HG02885 (cell line): ENCODE data around the gene RITA1.
"Not testable (repeated sequence)": the region's sequence is repeated elsewhere in the genome, so short reads cannot be mapped to it uniquely, and the experiment has no call there.

ENCODE experiments used
- ATAC-seq: cut with Tn5 transposase; IDR thresholded peaks from one replicate; pipeline ENCODE4 v1.9.1; 2021; ENCODE audit warnings: mild to moderate bottlenecking; ENCODE audit not compliant: unreplicated experiment, poor library complexity

RITA1 gene

GRCh38 chr12:113185180-113186032 is at the start of gene RITA1, which contains the start of gene DDX54:
TSS of gene RITA1 (plus strand) at chr12:113185721. CDS start at chr12:113186747, 1,026 bp downstream.
TSS of gene DDX54 (minus strand) at chr12:113185478. CDS start at chr12:113185451, 27 bp downstream.
- peak; percentile 51 for ATAC-seq

GRCh38 chr12:113136128-113136989 is 49.2 kb upstream of the RITA1 start:
- no peak for ATAC-seq

GRCh38 chr12:113136990-113137511 is 48.5 kb upstream of the RITA1 start:
- ATAC-seq, result no peak

DNA sequence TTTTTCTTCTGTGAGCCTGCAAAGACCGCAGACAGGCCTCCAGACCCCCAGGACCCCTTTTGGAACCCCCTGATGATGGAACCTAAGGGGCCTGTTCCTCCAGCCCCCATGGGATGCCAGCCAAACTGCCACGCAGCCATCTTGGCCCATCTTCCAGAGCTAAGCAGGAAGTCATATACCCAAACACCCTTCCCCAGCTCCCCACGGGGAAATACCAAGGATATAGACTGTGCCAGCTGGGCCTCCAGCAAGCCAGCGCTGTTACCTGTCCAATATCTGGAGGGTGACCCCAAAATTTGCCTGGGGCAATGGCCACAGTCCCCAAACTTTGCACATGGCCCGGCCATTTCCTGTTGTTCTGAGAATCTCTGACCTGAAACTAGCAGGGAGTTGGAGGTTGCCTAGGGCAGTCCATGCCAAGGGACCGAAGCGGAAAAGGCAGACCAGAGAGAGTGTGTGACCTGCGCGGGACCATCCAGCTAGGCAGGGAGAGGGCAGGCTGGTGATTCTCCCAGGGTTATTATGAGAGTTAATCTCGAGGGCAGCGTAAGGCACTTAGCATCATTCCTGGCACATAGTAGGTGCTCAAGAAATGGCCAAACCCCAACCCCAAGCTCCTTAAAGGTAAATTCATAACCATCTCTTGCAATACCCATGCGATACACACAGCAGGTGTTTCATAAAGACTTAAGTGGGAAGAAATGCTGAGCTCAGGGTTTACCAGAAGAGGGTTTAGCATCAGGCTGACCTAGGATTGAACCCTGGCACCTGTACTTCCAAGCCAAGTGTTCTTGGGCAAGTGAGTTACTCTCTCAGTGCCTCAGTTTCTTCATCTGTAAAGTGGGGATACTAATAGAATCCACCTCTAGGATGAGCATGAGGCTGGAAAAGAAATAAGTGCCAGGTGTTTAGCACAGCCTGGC is 47.4 kb upstream of the RITA1 start:
- no peak for ATAC-seq

- no peak for ATAC-seq
Measured at GRCh38 chr12:113138826-113139225, 46.7 kb upstream of the RITA1 start.

GRCh38 chr12:113140706-113141105 is 44.8 kb upstream of the RITA1 start:
- no peak for ATAC-seq

- not testable (repeated sequence) for ATAC-seq
Measured at GRCh38 chr12:113141716-113142115, 43.8 kb upstream of the RITA1 start.

DNA sequence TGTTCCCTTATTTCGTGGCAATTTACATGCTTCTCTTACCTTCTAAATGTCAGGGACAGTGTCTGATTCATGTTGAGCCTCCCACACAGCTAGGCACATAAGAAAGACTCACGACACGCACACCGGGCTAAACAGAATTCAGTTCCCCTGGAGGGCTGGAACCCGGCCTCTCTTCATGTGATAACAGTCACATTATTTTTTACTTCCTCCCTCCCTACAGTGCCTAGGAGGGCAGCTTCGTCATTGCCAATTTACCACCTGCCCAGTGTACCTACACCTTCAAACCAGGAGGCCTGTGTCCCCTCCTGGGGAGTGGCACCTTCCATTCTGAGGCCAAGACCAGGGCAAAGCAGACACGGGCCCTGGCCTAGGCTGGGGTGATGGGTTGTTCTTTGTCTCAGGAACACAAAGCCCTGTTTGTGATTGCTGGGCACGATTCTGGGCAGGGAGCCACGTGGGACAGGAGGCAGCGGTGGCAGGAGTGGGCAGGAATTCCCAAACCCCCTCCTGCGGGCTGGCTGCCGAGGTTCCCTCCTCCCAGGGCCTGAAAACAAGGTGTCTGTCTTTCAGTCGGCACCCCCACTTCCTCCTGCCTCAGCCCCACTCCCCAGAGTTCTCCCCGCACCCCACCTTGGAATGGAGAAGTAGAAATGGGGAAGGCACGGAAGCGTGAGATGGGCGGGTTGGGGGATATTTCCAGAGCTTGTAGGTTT is 43.2 kb upstream of the RITA1 start:
- no peak for ATAC-seq

- ATAC-seq, result no peak
Measured at GRCh38 chr12:113142886-113143332, 42.6 kb upstream of the RITA1 start.

GRCh38 chr12:113143959-113144358 is 41.6 kb upstream of the RITA1 start:
- ATAC-seq, result no peak

DNA sequence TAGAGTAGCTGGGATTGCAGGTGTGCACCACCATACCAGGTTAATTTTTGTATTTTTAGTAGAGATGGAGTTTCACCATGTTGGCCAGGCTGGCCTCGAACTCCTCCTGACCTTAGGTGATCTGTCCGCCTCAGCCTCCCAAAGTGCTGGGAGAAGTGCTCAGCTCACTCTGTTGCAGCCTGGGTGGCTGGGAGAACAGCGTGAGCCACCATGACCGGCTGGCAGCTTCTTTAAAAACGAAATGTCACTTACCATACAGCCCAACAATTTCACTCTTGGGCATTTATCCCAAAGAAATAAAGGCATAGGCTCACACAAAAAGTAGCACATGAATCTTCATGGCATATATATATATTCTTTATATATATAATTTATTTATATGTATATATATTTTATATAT is 40.7 kb upstream of the RITA1 start:
- ATAC-seq, result no peak

DNA sequence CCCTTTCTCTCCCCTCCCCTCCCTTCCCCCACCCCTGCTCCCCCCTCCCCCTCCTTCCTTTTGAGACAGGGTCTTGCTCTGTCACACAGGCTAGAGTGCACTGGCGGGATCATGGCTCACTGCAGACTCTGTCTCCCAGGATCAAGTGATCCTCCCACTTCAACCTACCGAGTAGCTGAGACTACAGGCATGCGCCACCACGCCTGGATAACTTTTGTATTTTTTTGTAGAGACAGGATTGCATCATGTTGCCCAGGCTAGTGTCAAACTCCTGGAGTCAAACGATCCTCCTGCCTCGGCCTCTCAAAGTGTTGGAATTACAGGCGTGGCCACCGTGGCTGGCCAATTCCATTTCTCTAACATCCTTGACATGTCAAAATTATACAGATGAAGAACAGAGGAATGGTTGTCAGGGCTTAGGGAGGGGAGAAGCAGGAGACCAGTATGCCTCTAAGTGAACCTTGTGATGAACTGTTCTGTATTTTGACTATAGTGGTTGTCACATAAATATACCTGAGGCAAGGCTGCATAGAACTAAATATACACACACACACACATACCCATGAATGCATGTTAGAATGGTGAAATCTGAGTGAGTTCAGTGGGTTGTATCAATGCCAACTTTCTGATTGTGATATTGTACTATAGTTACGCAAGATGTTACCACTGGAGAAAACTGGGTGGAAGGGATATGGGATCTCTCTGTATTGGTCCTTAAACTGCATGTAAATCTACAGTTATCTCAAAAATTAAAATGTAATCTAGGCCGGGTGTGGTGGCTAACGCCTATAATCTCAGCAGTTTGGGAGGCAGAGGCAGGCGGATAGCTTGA is 39.6 kb upstream of the RITA1 start:
- no peak for ATAC-seq

- ATAC-seq, result no peak
Measured at GRCh38 chr12:113146999-113147398, 38.5 kb upstream of the RITA1 start.

DNA sequence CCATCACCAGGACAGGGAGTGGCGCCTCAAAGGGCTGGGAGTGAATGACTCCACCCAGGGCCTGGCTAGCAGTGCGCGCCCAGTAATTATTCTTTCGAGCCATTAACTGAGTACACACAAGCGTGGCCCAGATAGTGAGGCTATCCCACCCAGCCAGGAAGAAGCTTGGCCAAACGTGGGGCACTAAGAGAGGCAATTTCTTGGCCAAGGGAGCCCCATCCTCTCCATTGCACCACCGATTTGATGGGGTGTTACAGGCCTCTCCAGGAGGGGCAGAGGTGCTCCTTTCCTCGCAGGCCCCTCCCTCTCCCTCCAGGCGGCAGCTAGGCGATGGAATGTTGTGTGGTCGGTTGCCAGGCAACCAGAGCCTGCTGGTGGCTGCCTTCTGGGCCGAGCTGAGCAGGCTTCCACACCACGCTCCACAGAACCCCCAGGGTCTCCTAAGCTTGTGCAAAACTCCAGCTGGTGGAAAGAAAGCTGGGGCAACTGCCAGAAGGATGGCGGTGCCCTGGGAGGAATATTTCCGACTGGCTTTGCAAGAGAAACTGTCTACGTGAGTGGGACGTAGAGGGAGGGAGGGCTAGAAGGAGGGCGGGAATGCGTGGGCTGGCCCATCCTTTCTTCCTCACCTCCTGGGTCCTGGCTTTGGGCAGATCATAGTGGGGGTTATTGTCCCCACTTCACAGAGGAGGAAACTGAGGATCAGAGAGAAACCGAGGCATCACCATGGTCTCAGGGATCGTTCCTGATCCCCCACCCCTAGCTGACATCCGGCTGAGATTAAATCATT is 36.0 kb upstream of the RITA1 start, which contains the start of gene CFAP73:
Gene CFAP73, plus strand, starts transcription at position 364 of the 790 bp plus-strand sequence. Its CDS starts 134 bp downstream, at position 498.
- ATAC-seq, result no peak

- ATAC-seq, result no peak
Measured at GRCh38 chr12:113151655-113152054, 33.9 kb upstream of the RITA1 start.

GRCh38 chr12:113152196-113152834 is 33.2 kb upstream of the RITA1 start:
- ATAC-seq, result no peak
